GM12872 (cell line): ENCODE measurements around the gene PLAU.

Experiments
- CTCF ChIP-seq: IDR thresholded peaks from 3 replicates; pipeline ENCODE4 v1.5.1; 2011; ENCODE audit warnings: low read depth, mild to moderate bottlenecking, low read length, moderate library complexity; ENCODE audit not compliant: insufficient read depth

The PLAU gene

GRCh38 chr10:73922007-73922863 lies 11.3 kb downstream of the PLAU start:
- TF ChIP-seq CTCF = no peak

- no peak for TF ChIP-seq CTCF
These were observed 11.9 kb downstream of the PLAU start for GRCh38 chr10:73922864-73923133.

GRCh38 chr10:73923935-73924598 lies 13.1 kb downstream of the PLAU start:
- TF ChIP-seq CTCF = no peak

GRCh38 chr10:73924935-73925334 lies 14.0 kb downstream of the PLAU start:
- no peak for TF ChIP-seq CTCF

GRCh38 chr10:73925539-73925938 lies 14.6 kb downstream of the PLAU start:
- TF ChIP-seq CTCF = no peak

GRCh38 chr10:73926152-73926764 lies 15.3 kb downstream of the PLAU start:
- TF ChIP-seq CTCF = no peak

- no peak for TF ChIP-seq CTCF
These were observed 21.1 kb downstream of the PLAU start for GRCh38 chr10:73931767-73932619.
